BE2C (cell line): Measurements from ENCODE around the gene THADA.
"Not testable (repeated sequence)": the region's sequence is repeated elsewhere in the genome, so short reads cannot be mapped to it uniquely, and the experiment has no call there.

Experiments used
- DNase-seq: peaks from one replicate; pipeline ENCODE4 v3.0.0-alpha.2; 2020
- H3K27me3 ChIP-seq: fragments of 250-450 bp; sonication (Bioruptor Pico); 2 replicates; pipeline ENCODE4 v1.5.1; 2020; ENCODE audit warnings: mild to moderate bottlenecking
- H3K36me3 ChIP-seq: fragments of 250-450 bp; sonication (Bioruptor Pico); 2 replicates; pipeline ENCODE4 v1.5.1; 2020; ENCODE audit warnings: mild to moderate bottlenecking
- H3K4me1 ChIP-seq: fragments of 250-450 bp; sonication (Bioruptor Pico); 2 replicates; pipeline ENCODE4 v1.5.1; 2020
- H3K4me3 ChIP-seq: 2 replicates; pipeline ENCODE4 v1.5.1; 2011; ENCODE audit warnings: low read depth, low read length
- H3K9me3 ChIP-seq: fragments of 250-450 bp; sonication (Bioruptor Pico); 2 replicates; pipeline ENCODE4 v1.5.1; 2020
- CTCF ChIP-seq: IDR thresholded peaks from 2 replicates; pipeline ENCODE4 v1.5.1; 2012; ENCODE audit warnings: mild to moderate bottlenecking, low read depth, low read length

THADA gene

GRCh38 chr2:43298500-43298899 lies 297.3 kb downstream of the THADA start:
- Histone ChIP-seq H3K4me1 (peaks cover 18% of the 10 kb centered on the region), H3K4me3 (no peak overlapping the region)
- TF ChIP-seq CTCF, result no peak

GRCh38 chr2:43297740-43298139 lies 298.1 kb downstream of the THADA start:
- not testable (repeated sequence) for H3K4me3 ChIP-seq, DNase-seq, H3K36me3 ChIP-seq, H3K9me3 ChIP-seq, H3K27me3 ChIP-seq
- H3K4me1 ChIP-seq, result peaks cover 26% of the 10 kb centered on the region

More at GRCh38 chr2:43298500-43298899, 297.3 kb downstream of the THADA start:
- H3K9me3 ChIP-seq, result peaks cover 3% of the 10 kb centered on the region; the same call in 1 of the 2 replicates
- H3K27me3 ChIP-seq, result no peaks in the 10 kb centered on the region
- no peaks in the 10 kb centered on the region; the same call in 1 of the 2 replicates for H3K36me3 ChIP-seq
- no peak for DNase-seq

GRCh38 chr2:43294973-43295603 lies 300.8 kb downstream of the THADA start:
- Histone ChIP-seq H3K36me3 (peaks cover 15% of the 10 kb centered on the region), H3K4me1 (peaks cover 26% of the 10 kb centered on the region), H3K9me3 (peaks cover 3% of the 10 kb centered on the region; the same call in 1 of the 2 replicates), H3K27me3 (no peaks in the 10 kb centered on the region), H3K4me3 (no peak overlapping the region)
- no peak for DNase-seq
- no peak for TF ChIP-seq CTCF

GRCh38 chr2:43293744-43294695 lies 301.8 kb downstream of the THADA start:
- Histone ChIP-seq H3K36me3 (peaks cover 15% of the 10 kb centered on the region), H3K9me3 (peaks cover 3% of the 10 kb centered on the region; the same call in 1 of the 2 replicates), H3K4me1 (peaks cover 26% of the 10 kb centered on the region), H3K4me3 (no peak overlapping the region), H3K27me3 (no peaks in the 10 kb centered on the region)
- no peak for DNase-seq
- TF ChIP-seq CTCF, result no peak

GRCh38 chr2:43292851-43293743 lies 302.7 kb downstream of the THADA start:
- TF ChIP-seq CTCF, result no peak
- Histone ChIP-seq H3K4me1 (peaks cover 20% of the 10 kb centered on the region), H3K27me3 (no peaks in the 10 kb centered on the region), H3K36me3 (peaks cover 15% of the 10 kb centered on the region), H3K9me3 (peaks cover 3% of the 10 kb centered on the region; the same call in 1 of the 2 replicates), H3K4me3 (no peak overlapping the region)
- no peak for DNase-seq

- H3K9me3 ChIP-seq, result peaks cover 3% of the 10 kb centered on the region; the same call in 1 of the 2 replicates
- H3K27me3 ChIP-seq, result no peaks in the 10 kb centered on the region
- TF ChIP-seq CTCF, result no peak
- H3K4me1 ChIP-seq, result peaks cover 20% of the 10 kb centered on the region
- H3K4me3 ChIP-seq, result no peak overlapping the region
- DNase-seq, result no peak
- H3K36me3 ChIP-seq, result peaks cover 17% of the 10 kb centered on the region
These were observed 303.5 kb downstream of the THADA start for GRCh38 chr2:43292297-43292696.
